ENCODE data around the gene ST6GALNAC1. TPM values are rescaled to one million over a fixed set of nuclear protein-coding genes. Genes with fewer than 3 reads are reported as not detected.

The ST6GALNAC1 gene
- total RNA-seq, 4 donors from 2014 or later = 121 to 281 (median 182) TPM

GRCh38 chr17:76584427-76585032, 59.0 kb downstream of the ST6GALNAC1 start:
- intact Hi-C loops (cut with DNase I; ENCODE audit: low total_unique reads) = loop anchor here (5.0 kb wide), 1 partner anchor 1168 kb away; no protein-coding TSS in a partner anchor
- H3K27ac ChIP-seq = peak overlapping the region; percentile 30 to 71 (median 58)
- in situ Hi-C loops (cut with MboI; ENCODE audit: low pct_ligation_motif_present in 1 of 4, low pct_unique_long_range_greater_than_20kb in 1 of 4, low sequenced_read_pairs in 3 of 4) = no loop called here
- no peaks in the 10 kb centered on the region for H3K36me3 ChIP-seq
- no peak for TF ChIP-seq CTCF (IDR thresholded peaks at IDR 0.05)
- no peak for TF ChIP-seq POLR2A (IDR thresholded peaks at IDR 0.05)
- TF ChIP-seq EP300 (IDR thresholded peaks at IDR 0.05; ENCODE audit: low read depth) = no peak
- no peak for TF ChIP-seq POLR2AphosphoS5 (IDR thresholded peaks at IDR 0.05)
- no peak for DNase-seq
- peak overlapping the region in 3 of 4 donors; percentile 47 to 62 (median 56) for H3K4me3 ChIP-seq
- 22% methylated on average over 17 of the region's 17 CpGs; no CpG with 5 or more reads in 1 of the 2 donors for WGBS, 2 donors (ENCODE audit: low coverage in 1 of 2)
- H3K27me3 ChIP-seq = peaks cover 55% of the 10 kb centered on the region
- H3K9me3 ChIP-seq = no peaks in the 10 kb centered on the region
- H3K4me1 ChIP-seq = peaks cover 3 to 20% (median 18%) of the 10 kb centered on the region in 4 donors

DNA sequence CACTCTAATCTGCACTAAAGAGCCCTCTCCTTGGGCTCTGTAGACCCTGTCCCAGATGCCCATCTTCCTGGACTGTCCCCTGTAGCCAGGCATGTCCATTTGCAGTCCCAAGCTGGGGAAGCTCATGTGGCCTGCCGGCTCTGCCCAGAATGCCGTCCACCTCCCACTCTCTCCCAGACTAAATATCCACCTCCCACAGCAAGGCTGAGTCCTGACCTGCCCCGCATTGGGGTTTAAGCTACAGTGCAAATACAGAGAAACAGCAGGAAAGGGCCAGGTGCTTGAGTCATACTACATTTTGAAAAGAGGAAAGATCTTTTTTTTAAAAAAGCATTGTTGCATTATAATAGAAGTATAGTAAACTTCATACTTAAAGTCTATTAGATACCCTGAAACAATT, 60.9 kb downstream of the ST6GALNAC1 start:
- H3K9me3 ChIP-seq = no peaks in the 10 kb centered on the region
- intact Hi-C loops (cut with DNase I; ENCODE audit: low total_unique reads) = loop anchor here (5.0 kb wide), 1 partner anchor 1170 kb away; no protein-coding TSS in a partner anchor
- 55% methylated on average over 3 of the region's 3 CpGs; no CpG with 5 or more reads in 1 of the 2 donors for WGBS, 2 donors (ENCODE audit: low coverage in 1 of 2)
- TF ChIP-seq POLR2AphosphoS5 (IDR thresholded peaks at IDR 0.05) (no peak), EP300 (IDR thresholded peaks at IDR 0.05; ENCODE audit: low read depth) (no peak), POLR2A (IDR thresholded peaks at IDR 0.05) (no peak), CTCF (IDR thresholded peaks at IDR 0.05) (no peak)
- no peak for DNase-seq
- H3K36me3 ChIP-seq = no peaks in the 10 kb centered on the region
- H3K27me3 ChIP-seq = peaks cover 38% of the 10 kb centered on the region
- peaks cover 3 to 20% (median 18%) of the 10 kb centered on the region in 4 donors for H3K4me1 ChIP-seq
- in situ Hi-C loops (cut with MboI; ENCODE audit: low pct_ligation_motif_present in 1 of 4, low pct_unique_long_range_greater_than_20kb in 1 of 4, low sequenced_read_pairs in 3 of 4) = no loop called here
- H3K4me3 ChIP-seq = no peak overlapping the region
- no peak overlapping the region for H3K27ac ChIP-seq

DNA sequence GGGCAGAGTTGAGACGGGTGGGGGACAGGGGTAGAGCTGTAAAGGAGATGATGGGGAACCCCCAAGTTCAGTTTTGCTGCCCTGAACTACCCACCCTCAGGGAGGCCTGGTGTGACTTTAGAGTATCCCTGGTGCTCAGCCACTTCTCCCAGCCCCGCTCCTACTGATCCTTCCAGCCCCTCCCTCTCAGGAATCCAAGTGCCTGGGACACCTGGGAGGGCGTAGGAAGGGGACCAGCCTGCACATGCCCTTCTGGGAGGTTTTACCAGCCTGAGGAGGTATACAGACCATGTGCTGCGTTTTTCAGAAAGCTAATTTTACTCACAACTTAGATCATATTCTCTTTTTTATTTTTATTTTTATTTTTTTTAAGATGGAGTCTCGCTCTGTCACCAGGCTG, 62.0 kb downstream of the ST6GALNAC1 start:
- DNase-seq = no peak
- H3K27me3 ChIP-seq = peaks cover 26% of the 10 kb centered on the region
- H3K9me3 ChIP-seq = no peaks in the 10 kb centered on the region
- H3K27ac ChIP-seq = no peak overlapping the region
- TF ChIP-seq POLR2AphosphoS5 (IDR thresholded peaks at IDR 0.05) (no peak), EP300 (IDR thresholded peaks at IDR 0.05; ENCODE audit: low read depth) (no peak), CTCF (IDR thresholded peaks at IDR 0.05) (no peak), POLR2A (IDR thresholded peaks at IDR 0.05) (no peak)
- in situ Hi-C loops (cut with MboI; ENCODE audit: low pct_ligation_motif_present in 1 of 4, low pct_unique_long_range_greater_than_20kb in 1 of 4, low sequenced_read_pairs in 3 of 4) = no loop called here
- intact Hi-C loops (cut with DNase I; ENCODE audit: low total_unique reads) = loop anchor here (5.0 kb wide), 1 partner anchor 1171 kb away; no protein-coding TSS in a partner anchor
- WGBS, 2 donors (ENCODE audit: low coverage in 1 of 2) = 75 to 89% methylated on average over 1 to 5 of the region's 5 CpGs
- no peaks in the 10 kb centered on the region for H3K36me3 ChIP-seq
- H3K4me3 ChIP-seq = no peak overlapping the region
- H3K4me1 ChIP-seq = peaks cover 3 to 20% (median 18%) of the 10 kb centered on the region in 4 donors

GRCh38 chr17:76579281-76579680, 64.3 kb downstream of the ST6GALNAC1 start:
- in situ Hi-C loops (cut with MboI; ENCODE audit: low pct_ligation_motif_present in 1 of 4, low pct_unique_long_range_greater_than_20kb in 1 of 4, low sequenced_read_pairs in 3 of 4) (no loop called here), intact Hi-C loops (cut with DNase I; ENCODE audit: low total_unique reads) (no loop called here)
- Histone ChIP-seq H3K27ac (no peak overlapping the region), H3K4me1 (no peaks in the 10 kb centered on the region), H3K9me3 (no peaks in the 10 kb centered on the region), H3K27me3 (peaks cover 4% of the 10 kb centered on the region), H3K4me3 (no peak overlapping the region), H3K36me3 (no peaks in the 10 kb centered on the region)
- 57% methylated on average over 2 of the region's 2 CpGs; no CpG with 5 or more reads in 1 of the 2 donors for WGBS, 2 donors (ENCODE audit: low coverage in 1 of 2)
- no peak for DNase-seq
- no peak for TF ChIP-seq POLR2AphosphoS5 (IDR thresholded peaks at IDR 0.05)
- no peak for TF ChIP-seq CTCF (IDR thresholded peaks at IDR 0.05)
- TF ChIP-seq EP300 (IDR thresholded peaks at IDR 0.05; ENCODE audit: low read depth) = no peak
- TF ChIP-seq POLR2A (IDR thresholded peaks at IDR 0.05) = no peak

Measured in transverse colon (tissue), 4 donors.